DMS 273 (cell line): ENCODE results near the gene FAM114A1.

Experiments used
- DNase-seq: peaks from one replicate; lab custom pipeline; 2025; ENCODE audit not compliant: unreplicated experiment; lab: John Stamatoyannopoulos, UW

The FAM114A1 gene

GRCh38 chr4:38858097-38858420, 9.5 kb upstream of the FAM114A1 start:
- no peak for DNase-seq

- DNase-seq = no peak
Measured at GRCh38 chr4:38859501-38859900, 8.1 kb upstream of the FAM114A1 start.

GRCh38 chr4:38860788-38861424, 6.7 kb upstream of the FAM114A1 start:
- peak; percentile 71 for DNase-seq

GRCh38 chr4:38861791-38862190, 5.8 kb upstream of the FAM114A1 start:
- DNase-seq = no peak

- no peak for DNase-seq
Measured at GRCh38 chr4:38865445-38865844, 2.2 kb upstream of the FAM114A1 start.

- DNase-seq = no peak
Measured at GRCh38 chr4:38866973-38867477, 581 bp upstream of the FAM114A1 start.

GRCh38 chr4:38868059-38868960, 704 bp downstream of the FAM114A1 start:
- DNase-seq = peak; percentile 32

GRCh38 chr4:38869511-38869910, 1.9 kb downstream of the FAM114A1 start:
- DNase-seq = no peak

- no peak for DNase-seq
Measured at GRCh38 chr4:38870098-38870808, 2.6 kb downstream of the FAM114A1 start.

GRCh38 chr4:38871593-38871992, 4.0 kb downstream of the FAM114A1 start:
- no peak for DNase-seq

- DNase-seq = peak; percentile 38
Measured at GRCh38 chr4:38872620-38873019, 5.0 kb downstream of the FAM114A1 start.

- DNase-seq = peak; percentile 36
Measured at GRCh38 chr4:38873290-38873944, 5.8 kb downstream of the FAM114A1 start.

- DNase-seq = no peak
Measured at GRCh38 chr4:38876636-38877035, 9.0 kb downstream of the FAM114A1 start.

GRCh38 chr4:38884254-38884653, 16.6 kb downstream of the FAM114A1 start:
- no peak for DNase-seq

- DNase-seq = no peak
Measured at GRCh38 chr4:38889143-38889542, 21.5 kb downstream of the FAM114A1 start.

- no peak for DNase-seq
Measured at GRCh38 chr4:38891051-38891983, 23.7 kb downstream of the FAM114A1 start.

- DNase-seq = no peak
Measured at GRCh38 chr4:38894322-38894982, 26.8 kb downstream of the FAM114A1 start.

GRCh38 chr4:38896940-38897339, 29.3 kb downstream of the FAM114A1 start:
- no peak for DNase-seq

- no peak for DNase-seq
Measured at GRCh38 chr4:38898245-38898644, 30.6 kb downstream of the FAM114A1 start.

- DNase-seq = no peak
Measured at GRCh38 chr4:38902221-38902620, 34.6 kb downstream of the FAM114A1 start.
